SK-N-SH (cell line): ENCODE results near the gene CDKN1B.

Experiments used
- EP300 ChIP-seq, 2 experiments: IDR thresholded peaks; 2 replicates each; pipeline versions ENCODE4 v1.4.0 to v1.6.1; 2012; ENCODE audit warnings: borderline replicate concordance in 1 of 2, low read depth in 1 of 2, low read length in 1 of 2
- MAX ChIP-seq: IDR thresholded peaks from 2 replicates; pipeline ENCODE4 v1.4.0; 2012; ENCODE audit warnings: low read depth
- POLR2AphosphoS5 ChIP-seq: IDR thresholded peaks from 2 replicates; pipeline ENCODE4 v1.6.1; 2012; ENCODE audit warnings: low read depth, low read length
- RCOR1 ChIP-seq: fragments of 150-350 bp; IDR thresholded peaks from 2 replicates; pipeline ENCODE4 v1.6.1; 2017; ENCODE audit warnings: antibody characterized with exemption, low read length
- RXRA ChIP-seq: IDR thresholded peaks from 2 replicates; pipeline ENCODE4 v1.4.0; 2012; ENCODE audit warnings: low read depth, mild to moderate bottlenecking, borderline replicate concordance
- TF ChIP-seq, protein P1 (sequence below): fragments of 200-600 bp; sonication (generic); IDR thresholded peaks from 2 replicates; pipeline ENCODE4 v1.6.1; 2017; ENCODE audit warnings: antibody characterized with exemption, mild to moderate bottlenecking, moderate library complexity

DNA sequence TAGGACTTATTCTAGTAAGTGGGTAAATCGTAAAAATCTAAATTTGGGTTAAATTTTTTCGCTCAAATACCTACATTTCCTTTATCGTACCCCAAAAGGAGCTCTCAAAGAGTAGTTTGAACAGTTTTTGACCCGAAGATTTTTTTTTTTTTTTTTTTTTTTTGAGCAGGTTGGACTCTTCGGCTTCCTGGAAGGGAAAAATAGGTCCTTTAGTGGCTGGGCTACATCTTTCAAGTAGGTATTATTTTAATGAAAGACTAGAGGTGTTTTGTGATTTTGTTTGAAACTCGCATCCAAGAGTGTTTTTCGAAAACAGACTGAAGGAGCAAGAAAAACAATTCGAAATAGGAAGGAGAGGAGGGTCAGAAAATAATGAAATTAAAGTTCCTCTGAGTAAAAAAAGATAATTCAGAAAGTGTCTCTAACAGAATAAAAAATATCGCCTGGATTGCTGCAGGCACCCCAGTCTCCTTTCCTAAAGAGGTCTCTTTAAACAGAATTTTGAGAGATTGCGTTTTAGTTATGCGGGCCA, 6.0 kb downstream of the CDKN1B start:
- TF ChIP-seq, protein P1, sequence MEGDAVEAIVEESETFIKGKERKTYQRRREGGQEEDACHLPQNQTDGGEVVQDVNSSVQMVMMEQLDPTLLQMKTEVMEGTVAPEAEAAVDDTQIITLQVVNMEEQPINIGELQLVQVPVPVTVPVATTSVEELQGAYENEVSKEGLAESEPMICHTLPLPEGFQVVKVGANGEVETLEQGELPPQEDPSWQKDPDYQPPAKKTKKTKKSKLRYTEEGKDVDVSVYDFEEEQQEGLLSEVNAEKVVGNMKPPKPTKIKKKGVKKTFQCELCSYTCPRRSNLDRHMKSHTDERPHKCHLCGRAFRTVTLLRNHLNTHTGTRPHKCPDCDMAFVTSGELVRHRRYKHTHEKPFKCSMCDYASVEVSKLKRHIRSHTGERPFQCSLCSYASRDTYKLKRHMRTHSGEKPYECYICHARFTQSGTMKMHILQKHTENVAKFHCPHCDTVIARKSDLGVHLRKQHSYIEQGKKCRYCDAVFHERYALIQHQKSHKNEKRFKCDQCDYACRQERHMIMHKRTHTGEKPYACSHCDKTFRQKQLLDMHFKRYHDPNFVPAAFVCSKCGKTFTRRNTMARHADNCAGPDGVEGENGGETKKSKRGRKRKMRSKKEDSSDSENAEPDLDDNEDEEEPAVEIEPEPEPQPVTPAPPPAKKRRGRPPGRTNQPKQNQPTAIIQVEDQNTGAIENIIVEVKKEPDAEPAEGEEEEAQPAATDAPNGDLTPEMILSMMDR, result no peak
- TF ChIP-seq EP300 (IDR thresholded peaks at IDR 0.05; ENCODE audit: borderline replicate concordance in 1 of 2, low read depth in 1 of 2, low read length in 1 of 2) (no peak), RXRA (no peak), RCOR1 (no peak), POLR2AphosphoS5 (no peak), MAX (no peak)
